Esophagus squamous epithelium (tissue), 4 donors: Measurements from ENCODE around the gene EGFL6.
"Not testable (repeated sequence)": the region's sequence is repeated elsewhere in the genome, so short reads cannot be mapped to it uniquely, and the experiment has no call there.

Experiments
- POLR2A ChIP-seq, 4 donors: fragments of 450-650 bp; IDR thresholded peaks; one replicate each; pipeline ENCODE4 v1.6.1; 2017; ENCODE audit warnings: antibody characterized with exemption in 4 of 4, mild to moderate bottlenecking in 4 of 4, moderate library complexity in 3 of 4
- TF ChIP-seq, protein P1 (sequence below), 6 experiments: fragments of 450-650 bp in 4 of 6; fragments of 200-600 bp in 2 of 6; sonication (generic) in 2 of 6; IDR thresholded peaks; one replicate each; pipeline ENCODE4 v1.5.1; 2016 to 2019; ENCODE audit warnings: antibody characterized with exemption in 6 of 6, mild to moderate bottlenecking in 4 of 6, moderate library complexity in 4 of 6

DNA sequence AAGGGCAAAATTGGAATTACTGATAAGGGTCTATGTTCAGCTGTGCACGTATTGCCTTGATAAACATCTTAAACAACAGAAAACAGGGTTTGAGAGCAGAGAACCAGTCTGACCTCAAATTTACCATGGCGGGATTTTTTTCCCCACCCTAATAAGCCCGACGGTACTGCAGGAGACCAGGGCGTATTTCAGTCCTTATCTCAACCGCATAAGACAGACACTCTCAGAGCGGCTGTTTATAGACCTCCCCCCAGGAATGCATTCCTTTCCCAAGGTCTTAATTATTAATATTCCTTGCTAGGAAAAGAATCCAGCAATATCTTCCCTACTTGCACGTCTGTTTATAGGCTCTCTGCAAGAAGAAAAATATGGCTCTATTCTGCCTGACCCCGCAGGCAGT lies 67.8 kb downstream of the EGFL6 start:
- TF ChIP-seq POLR2A (IDR thresholded peaks at IDR 0.05): not testable (repeated sequence)
- TF ChIP-seq, protein P1, sequence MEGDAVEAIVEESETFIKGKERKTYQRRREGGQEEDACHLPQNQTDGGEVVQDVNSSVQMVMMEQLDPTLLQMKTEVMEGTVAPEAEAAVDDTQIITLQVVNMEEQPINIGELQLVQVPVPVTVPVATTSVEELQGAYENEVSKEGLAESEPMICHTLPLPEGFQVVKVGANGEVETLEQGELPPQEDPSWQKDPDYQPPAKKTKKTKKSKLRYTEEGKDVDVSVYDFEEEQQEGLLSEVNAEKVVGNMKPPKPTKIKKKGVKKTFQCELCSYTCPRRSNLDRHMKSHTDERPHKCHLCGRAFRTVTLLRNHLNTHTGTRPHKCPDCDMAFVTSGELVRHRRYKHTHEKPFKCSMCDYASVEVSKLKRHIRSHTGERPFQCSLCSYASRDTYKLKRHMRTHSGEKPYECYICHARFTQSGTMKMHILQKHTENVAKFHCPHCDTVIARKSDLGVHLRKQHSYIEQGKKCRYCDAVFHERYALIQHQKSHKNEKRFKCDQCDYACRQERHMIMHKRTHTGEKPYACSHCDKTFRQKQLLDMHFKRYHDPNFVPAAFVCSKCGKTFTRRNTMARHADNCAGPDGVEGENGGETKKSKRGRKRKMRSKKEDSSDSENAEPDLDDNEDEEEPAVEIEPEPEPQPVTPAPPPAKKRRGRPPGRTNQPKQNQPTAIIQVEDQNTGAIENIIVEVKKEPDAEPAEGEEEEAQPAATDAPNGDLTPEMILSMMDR (IDR thresholded peaks at IDR 0.05): not testable (repeated sequence)
